Stomach smooth muscle (tissue), 2 donors: Measurements from ENCODE around the gene DENND11.
"Not testable (repeated sequence)": the region's sequence is repeated elsewhere in the genome, so short reads cannot be mapped to it uniquely, and the experiment has no call there.

Source experiments
- H3K27ac ChIP-seq: one replicate; pipeline ENCODE4 v1.7.0; 2013; ENCODE audit warnings: mild to moderate bottlenecking, low read length, inconsistent platforms
- H3K27me3 ChIP-seq, 2 donors: one replicate each; pipeline ENCODE4 v1.7.0; 2013; ENCODE audit warnings: low read length in 2 of 2; ENCODE audit not compliant: insufficient read depth in 2 of 2, control insufficient read depth in 1 of 2
- H3K36me3 ChIP-seq, 2 donors: one replicate each; pipeline ENCODE4 v1.7.0; 2013; ENCODE audit warnings: low read length in 2 of 2; ENCODE audit not compliant: control insufficient read depth in 2 of 2, insufficient read depth in 2 of 2
- H3K4me1 ChIP-seq: one replicate; pipeline ENCODE4 v1.7.0; 2013; ENCODE audit warnings: low read length; ENCODE audit not compliant: control insufficient read depth, insufficient read depth
- H3K4me3 ChIP-seq, 2 donors: one replicate each; pipeline ENCODE4 v1.7.0; 2013; ENCODE audit warnings: low read length in 2 of 2
- H3K9ac ChIP-seq, 2 donors: one replicate each; pipeline ENCODE4 v1.7.0; 2013; ENCODE audit warnings: low read length in 2 of 2, mild to moderate bottlenecking in 1 of 2
- H3K9me3 ChIP-seq, 2 donors: one replicate each; pipeline ENCODE4 v1.7.0; 2013; ENCODE audit warnings: low read length in 2 of 2; ENCODE audit not compliant: control insufficient read depth in 2 of 2
- donor health status: healthy.
- donor health status: Pancreatic carcinoma.

Gene DENND11

GRCh38 chr7:141696348-141696747 lies 5.6 kb downstream of the DENND11 start:
- no peak overlapping the region for H3K9ac ChIP-seq
- H3K9me3 ChIP-seq: no peaks in the 10 kb centered on the region
- no peak overlapping the region for H3K4me3 ChIP-seq
- no peaks in the 10 kb centered on the region for H3K36me3 ChIP-seq
- peaks cover 4% of the 10 kb centered on the region for H3K4me1 ChIP-seq
- H3K27me3 ChIP-seq: no peaks in the 10 kb centered on the region
- H3K27ac ChIP-seq: no peak overlapping the region

DNA sequence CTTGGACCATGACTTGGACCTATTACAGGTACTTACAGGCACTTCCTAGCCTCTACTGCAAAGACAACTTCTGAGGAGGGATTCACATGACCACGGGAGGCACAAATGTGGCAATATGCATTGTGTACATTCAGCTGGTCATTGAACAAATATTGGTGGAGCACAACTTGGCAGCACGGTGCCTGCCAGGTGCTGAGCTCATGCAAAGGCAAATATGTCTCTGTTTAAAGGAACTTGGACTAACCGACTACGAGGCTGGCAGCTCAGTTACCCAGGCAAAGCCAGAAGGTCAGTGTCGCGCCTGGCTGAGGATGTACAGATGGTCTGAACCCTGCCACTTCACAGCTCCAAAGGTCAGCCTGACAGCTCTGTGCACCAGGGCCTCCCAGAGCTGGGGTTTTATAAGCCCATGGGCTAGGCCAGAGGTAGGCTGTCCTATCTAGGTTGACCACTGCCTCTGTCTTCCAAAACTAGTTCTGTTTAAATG lies 6.1 kb downstream of the DENND11 start:
- H3K9me3 ChIP-seq: no peaks in the 10 kb centered on the region
- H3K27me3 ChIP-seq: no peaks in the 10 kb centered on the region
- H3K4me3 ChIP-seq: no peak overlapping the region
- peaks cover 4% of the 10 kb centered on the region for H3K4me1 ChIP-seq
- no peak overlapping the region for H3K9ac ChIP-seq
- no peak overlapping the region for H3K27ac ChIP-seq
- H3K36me3 ChIP-seq: no peaks in the 10 kb centered on the region

- H3K27me3 ChIP-seq: no peaks in the 10 kb centered on the region
- H3K27ac ChIP-seq: no peak overlapping the region
- H3K4me1 ChIP-seq: no peaks in the 10 kb centered on the region
Measured at GRCh38 chr7:141693082-141693481, 8.9 kb downstream of the DENND11 start.

DNA sequence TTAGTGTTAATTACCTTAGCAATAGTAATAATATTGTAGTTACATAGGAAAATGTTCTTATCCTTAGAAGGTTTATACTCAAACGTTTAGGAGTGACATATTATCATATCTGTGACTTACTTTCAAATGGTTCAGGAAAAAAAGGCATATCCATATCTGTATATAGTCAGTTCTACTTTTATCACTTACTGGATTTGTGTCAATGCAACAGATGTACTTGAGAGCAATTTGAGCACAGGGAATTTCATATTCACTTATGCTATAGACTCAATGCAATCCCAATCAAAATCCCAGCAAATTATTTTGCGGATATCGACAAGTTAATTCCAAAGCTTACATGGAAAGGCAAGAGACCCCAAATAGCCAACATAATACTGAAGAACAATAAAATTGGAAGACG lies 10.0 kb downstream of the DENND11 start:
- Histone ChIP-seq H3K4me3 (no peak overlapping the region), H3K27ac (no peak overlapping the region), H3K27me3 (no peaks in the 10 kb centered on the region), H3K9me3 (no peaks in the 10 kb centered on the region), H3K9ac (no peak overlapping the region), H3K36me3 (no peaks in the 10 kb centered on the region), H3K4me1 (no peaks in the 10 kb centered on the region)

More at GRCh38 chr7:141693082-141693481, 8.9 kb downstream of the DENND11 start:
- no peaks in the 10 kb centered on the region for H3K9me3 ChIP-seq
- no peak overlapping the region for H3K9ac ChIP-seq
- no peak overlapping the region for H3K4me3 ChIP-seq
- H3K36me3 ChIP-seq: no peaks in the 10 kb centered on the region

DNA sequence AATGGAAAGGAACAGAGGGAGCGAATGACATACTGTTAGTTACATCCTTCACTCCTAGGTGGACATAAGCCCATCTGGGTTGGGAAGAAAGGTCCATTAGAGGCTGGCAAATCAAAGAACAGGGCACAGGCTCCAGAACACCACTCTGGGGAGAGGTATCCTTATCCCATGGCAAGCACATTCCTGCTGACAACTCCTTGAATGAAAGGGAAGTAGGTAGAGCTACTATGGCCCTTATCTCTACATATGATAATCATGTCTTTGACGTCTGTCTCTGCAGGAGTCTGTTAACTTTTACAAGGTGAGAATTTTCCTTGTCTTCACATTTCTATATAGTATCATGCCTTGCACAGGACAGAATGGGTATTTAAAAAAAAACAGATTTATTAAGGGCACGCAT lies 10.4 kb downstream of the DENND11 start:
- Histone ChIP-seq H3K27me3 (no peaks in the 10 kb centered on the region), H3K9me3 (no peaks in the 10 kb centered on the region), H3K4me3 (no peak overlapping the region), H3K36me3 (peaks cover 0 to under 1% of the 10 kb centered on the region in 2 donors), H3K27ac (no peak overlapping the region), H3K4me1 (no peaks in the 10 kb centered on the region), H3K9ac (no peak overlapping the region)

DNA sequence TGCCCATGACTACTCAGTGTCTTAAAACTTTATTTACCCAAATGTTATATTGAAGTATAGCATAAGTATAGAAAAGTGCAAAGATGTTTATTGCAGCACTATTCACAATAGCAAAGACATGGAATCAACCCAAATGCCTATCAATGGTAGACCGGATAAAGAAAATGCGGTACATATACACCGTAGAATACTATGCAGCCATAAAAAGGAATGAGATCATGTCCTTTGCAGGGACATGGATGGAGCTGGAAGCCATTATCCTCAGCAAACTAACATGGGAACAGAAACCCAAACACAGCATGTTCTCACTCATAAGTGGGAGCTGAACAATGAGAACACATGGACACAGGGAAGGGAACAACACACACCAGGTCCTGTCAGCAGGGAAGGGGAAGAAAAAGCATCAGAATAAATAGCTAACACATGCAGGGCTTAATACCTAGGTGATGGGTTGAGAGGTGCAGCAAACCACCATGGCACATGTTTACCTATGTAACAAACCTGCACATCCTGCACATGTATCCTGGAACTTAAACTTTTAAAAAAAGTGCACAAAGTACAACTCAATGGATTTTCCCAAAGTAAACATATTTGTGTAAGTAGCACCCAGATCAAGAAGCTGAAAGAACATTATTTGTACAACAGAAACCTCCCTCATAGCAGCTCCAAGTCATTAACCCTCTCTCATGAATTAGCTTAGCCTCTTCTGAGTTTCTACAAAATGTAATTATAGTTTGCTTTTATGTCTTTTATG lies 12.7 kb downstream of the DENND11 start:
- H3K9ac ChIP-seq, H3K27ac ChIP-seq, H3K27me3 ChIP-seq, H3K4me3 ChIP-seq, H3K4me1 ChIP-seq, H3K9me3 ChIP-seq: not testable (repeated sequence)
- H3K36me3 ChIP-seq: peaks cover 10 to 11% of the 10 kb centered on the region in 2 donors

- peaks cover 10 to 11% of the 10 kb centered on the region in 2 donors for H3K36me3 ChIP-seq
- H3K27me3 ChIP-seq: no peaks in the 10 kb centered on the region
- no peaks in the 10 kb centered on the region for H3K4me1 ChIP-seq
- no peak overlapping the region for H3K27ac ChIP-seq
- no peaks in the 10 kb centered on the region for H3K9me3 ChIP-seq
- no peak overlapping the region for H3K4me3 ChIP-seq
- no peak overlapping the region for H3K9ac ChIP-seq
Measured at GRCh38 chr7:141688043-141688442, 13.9 kb downstream of the DENND11 start.

GRCh38 chr7:141686670-141687069 lies 15.3 kb downstream of the DENND11 start:
- Histone ChIP-seq H3K36me3 (peaks cover 13 to 17% of the 10 kb centered on the region in 2 donors), H3K4me1 (no peaks in the 10 kb centered on the region), H3K9ac (no peak overlapping the region), H3K9me3 (no peaks in the 10 kb centered on the region), H3K4me3 (no peak overlapping the region), H3K27ac (no peak overlapping the region), H3K27me3 (no peaks in the 10 kb centered on the region)

DNA sequence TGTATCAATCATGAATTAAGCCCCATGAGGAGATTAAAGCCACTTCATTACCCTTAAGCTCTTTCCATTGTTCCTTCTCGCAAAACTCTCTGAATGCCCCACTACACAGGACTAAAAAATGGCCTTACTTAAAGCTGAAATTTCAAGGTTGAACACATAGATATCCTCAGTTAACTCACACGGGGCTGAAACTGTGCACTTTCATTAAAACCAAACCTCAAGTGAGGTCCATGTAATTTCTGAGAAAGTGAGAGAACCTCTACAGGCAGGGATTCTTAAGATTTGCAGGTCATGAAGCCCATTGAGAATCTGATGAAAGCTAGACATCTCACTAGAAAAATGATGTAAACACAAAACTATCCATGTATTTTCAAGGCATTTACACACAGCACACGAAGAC lies 15.9 kb downstream of the DENND11 start:
- no peak overlapping the region for H3K27ac ChIP-seq
- no peaks in the 10 kb centered on the region for H3K4me1 ChIP-seq

GRCh38 chr7:141685285-141686023 lies 16.5 kb downstream of the DENND11 start:
- Histone ChIP-seq H3K36me3 (peaks cover 18 to 23% of the 10 kb centered on the region in 2 donors), H3K9ac (no peak overlapping the region), H3K27ac (no peak overlapping the region), H3K4me3 (no peak overlapping the region), H3K9me3 (no peaks in the 10 kb centered on the region), H3K4me1 (no peaks in the 10 kb centered on the region), H3K27me3 (no peaks in the 10 kb centered on the region)

More for the DNA sequence above, 15.9 kb downstream of the DENND11 start:
- Histone ChIP-seq H3K36me3 (peaks cover 17 to 18% of the 10 kb centered on the region in 2 donors), H3K4me3 (no peak overlapping the region), H3K27me3 (no peaks in the 10 kb centered on the region), H3K9me3 (no peaks in the 10 kb centered on the region), H3K9ac (no peak overlapping the region)

DNA sequence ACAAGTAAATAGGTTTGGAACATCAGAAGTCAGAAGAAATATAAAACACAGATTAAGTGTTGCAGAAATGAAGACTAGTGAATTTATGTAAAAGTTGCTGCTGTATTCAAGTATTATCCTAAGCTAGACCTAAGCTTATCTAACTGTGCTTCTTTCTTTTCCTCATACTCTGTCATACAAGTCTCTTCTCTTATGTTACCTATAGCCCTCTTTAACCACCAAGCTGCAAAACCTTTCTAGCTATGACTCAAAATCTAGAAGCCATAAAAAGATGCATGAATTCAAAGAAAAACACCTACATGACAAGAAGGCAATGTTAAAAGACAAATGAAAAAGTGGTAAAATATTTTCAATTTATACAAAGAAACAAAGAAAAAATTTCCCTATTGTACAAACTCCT lies 23.0 kb downstream of the DENND11 start:
- no peaks in the 10 kb centered on the region for H3K27me3 ChIP-seq
- no peaks in the 10 kb centered on the region for H3K9me3 ChIP-seq
- H3K4me1 ChIP-seq: no peaks in the 10 kb centered on the region
- peaks cover 12 to 14% of the 10 kb centered on the region in 2 donors for H3K36me3 ChIP-seq
- no peak overlapping the region for H3K9ac ChIP-seq
- H3K4me3 ChIP-seq: no peak overlapping the region
- H3K27ac ChIP-seq: no peak overlapping the region
